GM10266 (cell line): ENCODE data around the gene L3MBTL4.

Experiments
- DNase-seq: peaks from one replicate; pipeline ENCODE4 v3.0.0; 2012; ENCODE audit errors: extremely low spot score
- TF ChIP-seq, protein P1 (sequence below): IDR thresholded peaks from 2 replicates; pipeline ENCODE4 v1.5.1; 2012; ENCODE audit warnings: mild to moderate bottlenecking, low read depth; ENCODE audit not compliant: control insufficient read depth, insufficient read depth; ENCODE audit errors: missing control alignments

Gene L3MBTL4

DNA sequence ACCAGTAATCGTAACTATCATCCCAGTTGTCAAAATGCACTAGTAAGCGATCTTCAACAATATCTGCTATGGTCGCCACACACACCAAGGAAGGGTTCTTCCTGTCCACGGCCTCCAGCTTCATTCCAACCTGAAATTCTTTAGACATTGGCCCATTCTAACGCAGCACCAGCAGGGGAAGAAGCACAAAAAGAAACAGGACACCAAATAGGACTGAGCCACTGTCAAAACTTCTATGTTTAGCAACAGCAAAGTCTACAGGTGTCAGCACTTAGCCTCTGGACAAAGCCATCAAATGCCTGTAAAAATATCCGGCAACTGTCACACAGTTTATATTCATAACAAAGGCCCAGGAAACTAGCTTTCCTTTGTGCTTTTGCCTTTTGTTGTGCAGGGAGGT, 175.0 kb downstream of the L3MBTL4 start:
- TF ChIP-seq, protein P1, sequence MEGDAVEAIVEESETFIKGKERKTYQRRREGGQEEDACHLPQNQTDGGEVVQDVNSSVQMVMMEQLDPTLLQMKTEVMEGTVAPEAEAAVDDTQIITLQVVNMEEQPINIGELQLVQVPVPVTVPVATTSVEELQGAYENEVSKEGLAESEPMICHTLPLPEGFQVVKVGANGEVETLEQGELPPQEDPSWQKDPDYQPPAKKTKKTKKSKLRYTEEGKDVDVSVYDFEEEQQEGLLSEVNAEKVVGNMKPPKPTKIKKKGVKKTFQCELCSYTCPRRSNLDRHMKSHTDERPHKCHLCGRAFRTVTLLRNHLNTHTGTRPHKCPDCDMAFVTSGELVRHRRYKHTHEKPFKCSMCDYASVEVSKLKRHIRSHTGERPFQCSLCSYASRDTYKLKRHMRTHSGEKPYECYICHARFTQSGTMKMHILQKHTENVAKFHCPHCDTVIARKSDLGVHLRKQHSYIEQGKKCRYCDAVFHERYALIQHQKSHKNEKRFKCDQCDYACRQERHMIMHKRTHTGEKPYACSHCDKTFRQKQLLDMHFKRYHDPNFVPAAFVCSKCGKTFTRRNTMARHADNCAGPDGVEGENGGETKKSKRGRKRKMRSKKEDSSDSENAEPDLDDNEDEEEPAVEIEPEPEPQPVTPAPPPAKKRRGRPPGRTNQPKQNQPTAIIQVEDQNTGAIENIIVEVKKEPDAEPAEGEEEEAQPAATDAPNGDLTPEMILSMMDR, result no peak
- DNase-seq, result no peak

DNA sequence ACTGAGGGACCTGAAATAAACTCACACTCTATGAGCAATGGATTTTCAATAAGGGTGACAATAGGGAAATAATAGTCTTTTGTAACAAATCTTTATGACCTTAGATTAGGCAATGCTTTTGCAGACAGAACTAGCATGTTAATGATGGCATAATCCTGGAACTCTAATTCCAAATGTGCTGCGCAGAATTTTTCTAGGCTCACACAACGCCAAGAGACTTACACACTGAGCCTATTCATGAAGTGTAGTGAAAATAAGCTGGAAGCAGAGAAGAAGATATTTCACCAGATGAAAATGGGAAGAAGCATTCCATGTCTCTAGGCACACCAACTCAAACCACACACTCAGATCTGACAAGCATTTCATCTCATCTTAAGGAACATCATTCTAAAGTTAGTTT, 178.5 kb downstream of the L3MBTL4 start:
- no peak for DNase-seq
- TF ChIP-seq, protein P1, result no peak

DNA sequence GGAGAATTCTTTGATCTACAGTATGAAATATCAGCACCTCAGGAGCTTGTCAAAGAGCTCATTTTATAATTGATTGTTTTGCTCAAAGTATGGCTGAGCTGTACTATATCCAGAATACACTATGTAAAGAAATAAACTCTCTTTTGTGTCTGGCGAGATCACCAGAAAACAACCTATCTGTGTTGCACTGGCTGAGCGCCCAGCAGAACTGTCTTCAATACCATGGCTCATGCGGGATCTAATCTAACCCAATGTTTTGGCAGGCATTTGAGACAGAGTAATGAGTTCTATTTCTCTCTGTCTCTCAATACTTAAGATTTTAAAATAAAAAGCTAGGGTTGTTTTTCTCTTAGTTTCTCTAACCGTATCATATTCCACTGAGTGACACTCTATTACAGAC, 192.4 kb downstream of the L3MBTL4 start:
- DNase-seq, result no peak
- TF ChIP-seq, protein P1, result no peak

DNA sequence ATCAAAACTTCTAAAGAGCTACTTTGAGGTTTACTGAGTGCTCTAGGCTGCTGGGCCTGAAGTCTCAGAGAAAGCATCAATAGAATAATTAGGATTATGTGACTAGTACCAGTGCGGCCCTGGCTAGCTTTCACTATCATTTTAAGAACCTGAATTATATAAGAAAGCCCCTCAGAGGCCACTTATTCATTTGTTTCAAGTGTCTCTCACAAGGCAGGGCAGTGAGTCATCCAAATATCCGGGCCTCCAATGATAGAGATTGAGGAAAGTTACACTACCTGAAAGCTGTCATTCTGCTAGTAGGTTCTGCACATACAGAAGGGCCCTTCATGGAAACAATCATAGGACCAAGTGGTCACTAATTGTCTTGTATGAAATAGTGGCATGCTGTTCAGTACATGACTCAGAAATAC, 193.1 kb downstream of the L3MBTL4 start:
- TF ChIP-seq, protein P1, result no peak
- no peak for DNase-seq

DNA sequence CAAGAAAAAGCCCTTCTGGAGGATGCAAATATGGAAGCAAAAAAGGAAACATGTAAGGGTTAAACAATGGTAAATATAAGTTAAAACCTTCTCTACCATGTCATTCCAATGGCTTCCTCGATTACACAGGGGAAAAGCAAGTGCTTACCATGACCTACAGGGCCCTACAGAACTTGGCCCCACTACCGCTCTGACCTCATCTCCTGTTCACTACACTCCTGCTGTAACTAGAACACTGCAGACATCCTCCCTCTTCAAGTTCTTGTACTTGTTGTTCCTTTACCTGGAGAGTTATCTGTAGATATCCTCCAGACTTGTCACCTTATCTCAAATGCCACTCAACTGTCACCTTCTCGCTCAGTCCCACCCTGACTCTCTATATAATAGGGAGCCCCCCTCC, 194.6 kb downstream of the L3MBTL4 start:
- DNase-seq, result no peak
- TF ChIP-seq, protein P1, result no peak

DNA sequence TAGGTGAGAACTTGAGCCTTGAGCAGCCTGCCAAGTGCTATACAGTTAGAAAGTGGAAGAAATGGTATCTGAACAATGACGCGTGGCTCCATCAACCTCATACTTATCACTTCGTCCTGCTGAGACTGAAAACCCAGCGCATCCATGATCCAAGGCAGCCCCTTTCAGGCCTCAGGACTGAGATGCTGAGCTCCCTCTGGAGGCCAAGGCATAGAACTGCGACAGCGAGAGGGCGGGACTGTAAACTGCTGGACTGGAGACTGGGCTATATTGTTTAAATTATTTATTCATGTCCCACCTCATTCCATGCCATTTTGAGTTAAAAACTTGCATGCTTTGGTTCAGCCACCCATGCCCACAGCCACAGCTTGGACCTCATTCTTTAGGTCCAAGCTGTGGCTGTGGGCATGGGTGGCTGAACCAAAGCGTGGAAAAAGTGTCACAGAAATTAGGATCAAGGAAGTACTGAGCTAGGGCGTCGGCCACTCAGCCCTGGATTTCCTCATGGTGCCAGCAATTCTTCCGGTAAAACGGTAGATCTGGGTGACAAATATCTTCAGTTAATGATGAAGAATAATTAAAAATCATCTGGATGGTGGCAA, 195.5 kb downstream of the L3MBTL4 start:
- peak; percentile 49 for DNase-seq
- TF ChIP-seq, protein P1, result peak; percentile 69

DNA sequence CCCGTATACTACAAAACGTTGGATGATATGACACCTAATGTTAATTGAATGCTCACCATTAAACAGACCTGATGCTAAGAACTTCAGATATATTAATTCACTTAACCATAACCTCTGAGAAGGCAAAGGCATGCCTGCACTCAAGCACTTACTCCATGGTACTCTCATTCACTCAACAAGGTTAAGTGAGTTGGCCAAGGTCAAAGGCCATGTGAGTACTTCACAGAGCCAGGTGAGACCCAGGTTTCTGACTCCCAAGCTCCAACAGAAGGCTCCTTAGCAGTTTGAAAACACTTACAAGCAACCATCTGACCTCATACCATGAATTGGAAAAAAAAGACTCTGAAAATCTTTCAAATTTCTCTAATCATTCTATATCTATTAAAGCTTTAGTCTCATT, 198.8 kb downstream of the L3MBTL4 start:
- DNase-seq, result no peak
- TF ChIP-seq, protein P1, result no peak
